Retinal pigment epithelial cell (primary cell): ENCODE measurements around the gene PACRGL.
"Not testable (repeated sequence)": the region's sequence is repeated elsewhere in the genome, so short reads cannot be mapped to it uniquely, and the experiment has no call there.

Experiments
- DNase-seq: peaks from one replicate; pipeline ENCODE4 v3.0.0-alpha.2; 2010; ENCODE audit warnings: low read depth
- H3K4me3 ChIP-seq: 2 replicates; pipeline ENCODE4 v1.5.1; 2011; ENCODE audit warnings: mild to moderate bottlenecking, low read length, control low read depth, moderate library complexity
- TF ChIP-seq, protein P1 (sequence below): conservative IDR thresholded peaks from 2 replicates; pipeline ENCODE4 v1.5.1; 2011; ENCODE audit warnings: low read depth, low read length, control low read depth, inconsistent platforms

PACRGL gene

DNA sequence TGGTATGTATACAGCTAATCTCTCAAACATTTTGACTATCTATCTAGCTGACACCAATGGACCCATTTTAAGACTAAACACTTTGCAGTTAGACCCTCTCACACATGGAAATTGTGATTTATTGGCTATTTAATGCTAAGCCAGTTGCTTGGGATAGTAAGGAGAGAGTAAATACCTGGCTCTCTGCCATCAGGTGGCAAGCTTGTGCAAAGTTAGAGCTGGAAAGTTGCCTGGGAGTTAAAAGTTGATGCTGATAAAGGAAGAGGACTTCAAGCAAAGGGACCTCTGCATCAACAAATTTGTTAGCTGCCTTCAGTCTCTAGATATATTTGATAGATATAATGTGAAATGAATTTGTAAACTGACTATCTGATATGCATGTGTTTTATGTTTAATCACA lies 61.1 kb downstream of the PACRGL start:
- DNase-seq, result no peak
- TF ChIP-seq, protein P1, sequence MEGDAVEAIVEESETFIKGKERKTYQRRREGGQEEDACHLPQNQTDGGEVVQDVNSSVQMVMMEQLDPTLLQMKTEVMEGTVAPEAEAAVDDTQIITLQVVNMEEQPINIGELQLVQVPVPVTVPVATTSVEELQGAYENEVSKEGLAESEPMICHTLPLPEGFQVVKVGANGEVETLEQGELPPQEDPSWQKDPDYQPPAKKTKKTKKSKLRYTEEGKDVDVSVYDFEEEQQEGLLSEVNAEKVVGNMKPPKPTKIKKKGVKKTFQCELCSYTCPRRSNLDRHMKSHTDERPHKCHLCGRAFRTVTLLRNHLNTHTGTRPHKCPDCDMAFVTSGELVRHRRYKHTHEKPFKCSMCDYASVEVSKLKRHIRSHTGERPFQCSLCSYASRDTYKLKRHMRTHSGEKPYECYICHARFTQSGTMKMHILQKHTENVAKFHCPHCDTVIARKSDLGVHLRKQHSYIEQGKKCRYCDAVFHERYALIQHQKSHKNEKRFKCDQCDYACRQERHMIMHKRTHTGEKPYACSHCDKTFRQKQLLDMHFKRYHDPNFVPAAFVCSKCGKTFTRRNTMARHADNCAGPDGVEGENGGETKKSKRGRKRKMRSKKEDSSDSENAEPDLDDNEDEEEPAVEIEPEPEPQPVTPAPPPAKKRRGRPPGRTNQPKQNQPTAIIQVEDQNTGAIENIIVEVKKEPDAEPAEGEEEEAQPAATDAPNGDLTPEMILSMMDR, result no peak
- no peak overlapping the region for H3K4me3 ChIP-seq

DNA sequence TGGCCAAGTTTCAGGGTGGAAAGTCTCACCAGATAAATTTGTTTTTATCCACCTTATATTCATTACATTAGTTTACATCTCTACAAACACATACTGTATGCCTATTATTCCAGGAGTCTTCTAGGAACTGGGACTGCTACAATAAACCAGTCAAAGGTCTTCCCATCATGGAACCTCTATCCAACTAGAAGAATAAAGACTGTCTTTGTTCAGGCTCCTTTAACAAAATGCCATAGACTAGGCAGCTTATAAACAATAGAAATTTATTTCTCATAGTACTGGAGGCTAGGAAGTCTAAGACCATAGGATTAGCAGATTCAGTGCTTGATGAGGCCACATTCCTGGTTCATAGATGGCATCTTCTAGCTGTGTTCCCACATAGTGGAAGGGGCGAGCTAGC lies 61.6 kb downstream of the PACRGL start:
- no peak overlapping the region for H3K4me3 ChIP-seq
- DNase-seq, result no peak
- TF ChIP-seq, protein P1, result no peak

DNA sequence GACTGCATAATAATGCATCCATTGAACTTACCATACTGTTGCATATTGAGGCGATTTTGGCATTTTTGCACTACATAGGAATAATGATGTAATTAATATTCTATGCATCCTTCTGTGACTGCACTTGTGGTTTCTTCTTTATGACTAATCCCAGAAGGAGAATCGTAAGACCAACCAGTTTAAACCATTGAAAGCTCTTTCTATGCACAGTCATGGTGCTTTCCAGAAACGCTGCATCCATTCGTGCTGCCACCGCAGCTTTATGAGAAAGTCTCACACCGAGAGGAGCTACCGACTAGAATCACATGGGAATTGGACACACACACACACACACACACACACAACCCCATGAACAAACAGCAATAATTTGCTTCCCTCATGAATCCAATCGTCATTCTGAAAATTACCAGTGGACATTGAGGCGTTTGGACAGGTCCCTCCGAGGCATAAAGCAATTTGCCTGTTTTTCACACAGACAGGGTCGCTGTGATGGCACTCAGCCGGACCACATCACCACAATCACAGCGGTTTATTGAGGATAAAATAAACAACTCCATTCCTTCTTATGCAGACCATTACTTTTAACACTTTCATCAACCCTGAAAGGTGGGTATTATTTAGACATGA lies 64.2 kb downstream of the PACRGL start:
- no peak for DNase-seq
- TF ChIP-seq, protein P1, result no peak
- no peak overlapping the region for H3K4me3 ChIP-seq

DNA sequence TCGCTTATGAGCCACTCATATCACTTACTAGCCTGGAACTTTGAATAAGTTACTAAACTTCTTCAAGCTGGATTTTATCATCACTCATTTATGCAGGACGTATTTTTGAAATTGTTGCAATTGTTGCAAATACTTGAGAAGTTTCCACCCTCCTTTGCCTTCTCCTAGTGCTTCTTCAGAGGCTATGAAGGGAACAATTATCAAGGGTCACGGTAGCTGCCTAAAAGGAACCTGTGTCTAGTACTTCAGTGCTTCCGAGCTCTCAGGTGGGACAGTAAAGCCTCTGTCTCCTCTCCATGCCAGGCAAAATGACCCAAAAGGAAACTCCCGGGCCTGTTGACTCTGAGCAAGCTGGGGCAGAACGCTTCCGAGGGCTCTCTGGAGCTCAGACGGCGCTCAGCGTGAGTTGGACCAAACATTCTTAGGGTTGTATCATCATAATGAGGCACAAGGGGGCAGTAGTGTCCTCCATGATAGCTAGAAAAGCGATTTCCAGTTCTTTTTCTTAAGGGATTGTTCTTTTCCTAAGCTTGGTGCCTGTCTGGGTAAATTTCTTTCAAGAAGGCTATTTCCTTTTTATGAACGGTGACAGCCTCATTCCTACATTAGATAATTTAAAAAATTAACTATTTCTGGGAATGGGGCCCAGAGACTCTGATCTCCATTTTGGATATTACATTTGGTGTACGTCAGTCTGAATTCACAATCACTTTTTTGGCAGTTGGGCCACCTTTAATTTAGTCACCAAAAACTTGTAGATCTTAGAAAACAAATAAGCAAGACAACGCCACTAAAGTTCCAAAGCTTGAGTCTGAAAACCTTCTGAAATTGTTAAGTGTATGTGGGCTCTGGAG lies 73.1 kb downstream of the PACRGL start:
- H3K4me3 ChIP-seq, result no peak overlapping the region
- DNase-seq, result peak; percentile 13
- TF ChIP-seq, protein P1, result peak; percentile 76

DNA sequence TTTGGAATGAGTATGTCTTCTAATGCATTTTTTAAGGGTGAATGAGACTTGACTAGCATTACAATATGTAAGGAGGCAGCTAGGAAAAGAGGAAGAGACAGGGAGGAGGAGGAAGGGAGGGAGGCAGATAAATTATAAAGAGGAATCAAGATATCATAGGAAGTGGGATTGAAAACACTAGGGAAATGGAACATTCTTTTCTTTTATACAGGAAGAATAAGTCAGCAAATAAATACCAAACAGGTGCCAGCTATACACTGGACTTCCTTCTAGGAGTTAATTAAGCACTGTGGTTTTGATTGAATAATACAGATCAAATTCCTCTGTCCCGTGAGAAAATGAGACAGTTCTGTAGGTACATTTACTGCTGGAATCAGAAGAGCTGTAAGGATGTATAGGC lies 78.6 kb downstream of the PACRGL start:
- TF ChIP-seq, protein P1, result no peak
- DNase-seq, result no peak
- no peak overlapping the region for H3K4me3 ChIP-seq

DNA sequence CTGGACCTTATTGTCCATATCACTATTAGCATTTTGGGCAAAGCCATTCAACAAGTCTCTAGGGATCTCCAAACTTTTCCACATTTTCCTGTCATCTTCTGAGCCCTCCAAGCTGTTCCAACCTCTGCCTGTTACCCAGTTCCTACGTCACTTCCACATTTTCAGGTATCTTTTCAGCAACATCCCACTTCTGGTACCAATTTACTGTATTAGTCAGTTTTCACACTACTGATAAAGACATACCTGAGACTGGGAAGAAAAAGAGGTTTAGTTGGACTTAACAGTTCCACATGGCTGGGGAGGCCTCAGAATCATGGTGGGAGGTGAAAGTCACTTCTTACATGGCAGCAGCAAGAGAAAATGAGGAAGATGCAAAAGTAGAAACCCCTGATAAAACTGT lies 82.9 kb downstream of the PACRGL start:
- DNase-seq, H3K4me3 ChIP-seq: not testable (repeated sequence)

DNA sequence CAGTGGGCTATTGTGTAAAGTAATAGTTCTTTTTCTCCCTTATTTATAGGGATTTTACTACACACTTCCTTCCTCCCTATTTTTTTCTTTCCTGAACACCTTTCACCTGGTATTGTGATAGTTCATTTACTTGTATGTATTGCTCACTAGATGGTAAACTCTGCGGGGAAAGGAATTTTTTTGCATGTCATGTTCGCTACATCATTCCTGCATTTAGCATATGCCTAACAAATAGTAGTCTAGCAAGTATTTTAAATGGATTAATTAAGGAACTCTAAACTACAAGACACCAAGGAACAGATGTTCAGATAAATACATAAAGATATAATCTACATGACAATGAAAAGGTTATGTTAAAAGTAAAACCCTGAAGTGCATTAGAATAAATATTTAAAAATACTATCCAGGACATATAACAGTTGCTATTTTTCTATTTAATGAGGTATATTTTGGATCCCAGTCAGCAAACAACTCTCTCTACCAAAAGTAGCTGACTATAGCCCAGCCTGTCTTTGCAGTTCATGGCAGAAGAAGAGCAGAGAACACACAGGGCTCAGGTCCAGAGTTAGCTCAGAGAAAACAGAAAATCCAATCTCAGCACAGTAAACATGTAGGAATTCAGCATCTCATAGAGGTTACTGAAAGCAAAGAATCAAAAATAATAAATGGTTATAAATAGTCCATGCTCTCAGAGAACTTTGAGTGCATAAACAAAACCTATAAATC lies 87.8 kb downstream of the PACRGL start:
- DNase-seq, result no peak
- H3K4me3 ChIP-seq, result no peak overlapping the region
- TF ChIP-seq, protein P1, result no peak
